Measurements from ENCODE around the gene RASA1.

Gene RASA1

GRCh38 chr5:87298692-87299362 lies 31.1 kb downstream of the RASA1 start:
- 0 out of 2 replicates have a peak, but pooled peaks cover 2% of the 10 kb centered on the region for H3K9me3 ChIP-seq (ENCODE audit: low read length)
- TF ChIP-seq CTCF (IDR thresholded peaks at IDR 0.05; ENCODE audit: low read length) (no peak), EZH2 (IDR thresholded peaks at IDR 0.05; ENCODE audit: borderline replicate concordance, low read length) (no peak)
- peaks cover 6% of the 10 kb centered on the region for H3K4me1 ChIP-seq (ENCODE audit: insufficient read depth, low read length, severe bottlenecking)
- no peaks in the 10 kb centered on the region for H3K27me3 ChIP-seq (ENCODE audit: insufficient read depth, low read length)
- no peaks in the 10 kb centered on the region for H4K20me1 ChIP-seq (ENCODE audit: insufficient read depth, low read length)
- no peaks in the 10 kb centered on the region for H3K9me2 ChIP-seq (ENCODE audit: low read depth, low read length)
- H3K36me3 ChIP-seq (ENCODE audit: insufficient read depth, low read length), result peaks cover 2% of the 10 kb centered on the region
- H3K79me2 ChIP-seq (ENCODE audit: insufficient read depth, low read length), result peaks cover 31% of the 10 kb centered on the region
- H3K27ac ChIP-seq (ENCODE audit: low read depth, low read length, poor library complexity, severe bottlenecking), result no peak overlapping the region
- H3K4me3 ChIP-seq (ENCODE audit: low read depth, low read length, poor library complexity, severe bottlenecking), result no peak overlapping the region
- no peak overlapping the region for H2AFZ ChIP-seq (ENCODE audit: low read length)
- no peaks in the 10 kb centered on the region for H3F3A ChIP-seq (ENCODE audit: insufficient read depth, low read length)
- no peak overlapping the region for H3K4me2 ChIP-seq (ENCODE audit: low read length)
- H3K9ac ChIP-seq (ENCODE audit: low read length), result no peak overlapping the region

- H4K20me1 ChIP-seq (ENCODE audit: insufficient read depth, low read length), result no peaks in the 10 kb centered on the region
- 0 out of 2 replicates have a peak, but pooled peaks cover 2% of the 10 kb centered on the region for H3K9me3 ChIP-seq (ENCODE audit: low read length)
- H3K27me3 ChIP-seq (ENCODE audit: insufficient read depth, low read length), result no peaks in the 10 kb centered on the region
- H2AFZ ChIP-seq (ENCODE audit: low read length), result no peak overlapping the region
- H3K9me2 ChIP-seq (ENCODE audit: low read depth, low read length), result no peaks in the 10 kb centered on the region
- H3K4me3 ChIP-seq (ENCODE audit: low read depth, low read length, poor library complexity, severe bottlenecking), result no peak overlapping the region
- H3F3A ChIP-seq (ENCODE audit: insufficient read depth, low read length), result no peaks in the 10 kb centered on the region
- no peak overlapping the region for H3K4me2 ChIP-seq (ENCODE audit: low read length)
- H3K27ac ChIP-seq (ENCODE audit: low read depth, low read length, poor library complexity, severe bottlenecking), result no peak overlapping the region
- H3K4me1 ChIP-seq (ENCODE audit: insufficient read depth, low read length, severe bottlenecking), result peaks cover 6% of the 10 kb centered on the region
- H3K9ac ChIP-seq (ENCODE audit: low read length), result no peak overlapping the region
- peaks cover 16% of the 10 kb centered on the region for H3K36me3 ChIP-seq (ENCODE audit: insufficient read depth, low read length)
- peaks cover 17% of the 10 kb centered on the region for H3K79me2 ChIP-seq (ENCODE audit: insufficient read depth, low read length)
- TF ChIP-seq EZH2 (IDR thresholded peaks at IDR 0.05; ENCODE audit: borderline replicate concordance, low read length) (no peak), CTCF (IDR thresholded peaks at IDR 0.05; ENCODE audit: low read length) (no peak)
Measured at GRCh38 chr5:87300176-87300575, 32.5 kb downstream of the RASA1 start.

- Histone ChIP-seq H3K4me1 (ENCODE audit: insufficient read depth, low read length, severe bottlenecking) (peaks cover 6% of the 10 kb centered on the region), H3F3A (ENCODE audit: insufficient read depth, low read length) (no peaks in the 10 kb centered on the region), H3K9ac (ENCODE audit: low read length) (no peak overlapping the region), H3K9me2 (ENCODE audit: low read depth, low read length) (no peaks in the 10 kb centered on the region), H3K9me3 (ENCODE audit: low read length) (0 out of 2 replicates have a peak, but pooled peaks cover 5% of the 10 kb centered on the region), H2AFZ (ENCODE audit: low read length) (no peak overlapping the region), H3K79me2 (ENCODE audit: insufficient read depth, low read length) (peaks cover 16% of the 10 kb centered on the region), H3K4me2 (ENCODE audit: low read length) (no peak overlapping the region), H3K27ac (ENCODE audit: low read depth, low read length, poor library complexity, severe bottlenecking) (no peak overlapping the region), H3K4me3 (ENCODE audit: low read depth, low read length, poor library complexity, severe bottlenecking) (no peak overlapping the region), H4K20me1 (ENCODE audit: insufficient read depth, low read length) (no peaks in the 10 kb centered on the region), H3K27me3 (ENCODE audit: insufficient read depth, low read length) (no peaks in the 10 kb centered on the region), H3K36me3 (ENCODE audit: insufficient read depth, low read length) (peaks cover 21% of the 10 kb centered on the region)
- no peak for TF ChIP-seq EZH2 (IDR thresholded peaks at IDR 0.05; ENCODE audit: borderline replicate concordance, low read length)
- no peak for TF ChIP-seq CTCF (IDR thresholded peaks at IDR 0.05; ENCODE audit: low read length)
Measured at GRCh38 chr5:87300744-87301143, 33.1 kb downstream of the RASA1 start.

Data from OCI-LY1 (cell line).